Smooth muscle cell of the coronary artery (primary cell): ENCODE measurements around the gene OR51A4. TPM values are rescaled to one million over a fixed set of nuclear protein-coding genes. Genes with fewer than 3 reads are reported as not detected.

Source experiments
- total RNA-seq: library from RNA; depleted of rRNA; stranded (reverse); fragments of >200 nt; gene quantifications from 2 replicates; pipeline ENCODE4 v1.2.3, GENCODE V29; 2014; ENCODE audit warnings: low replicate concordance

Gene OR51A4
- not detected in 2 replicates for total RNA-seq

GRCh38 chr11:4947505-4947904 is at the start of gene OR51A4:
Gene OR51A4 (minus strand): TSS chr11:4947605. CDS start chr11:4947100, 505 bp downstream.

GRCh38 chr11:4994551-4994950 is 47.1 kb upstream of the OR51A4 start, which contains the start of gene OR51L1:
Gene OR51L1 (plus strand): TSS chr11:4994851. CDS start chr11:4998983, 4,132 bp downstream.

DNA sequence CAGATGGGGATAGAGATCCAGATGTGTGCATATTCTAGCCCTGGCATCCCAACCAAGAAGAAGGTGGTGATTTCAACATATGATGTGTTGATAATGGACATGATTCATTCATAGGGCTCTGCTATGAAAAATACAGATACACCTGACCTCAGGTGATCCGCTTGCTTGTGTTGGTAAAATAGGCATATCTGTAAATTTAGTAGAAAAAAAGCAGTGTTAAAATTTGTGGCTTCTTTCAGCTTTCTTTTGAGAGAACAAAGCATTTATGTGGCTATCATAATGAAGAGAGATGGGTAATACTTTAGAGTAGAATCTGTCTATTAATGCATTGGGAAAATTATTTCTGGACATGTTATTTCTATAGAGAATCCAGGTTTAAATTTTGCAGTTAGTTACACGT is 8.2 kb upstream of the OR51A4 start, which contains the start of gene OR51A2:
Gene OR51A2 (minus strand): TSS at position 101 of the 400 bp plus-strand sequence. CDS start 0 bp downstream, at position 101.

GRCh38 chr11:4924239-4924638 is 23.2 kb downstream of the OR51A4 start, which contains the start of gene OR51G1:
Gene OR51G1 (minus strand): TSS chr11:4924339. CDS start chr11:4924339, 0 bp downstream.

GRCh38 chr11:4919250-4919649 is 28.2 kb downstream of the OR51A4 start, which contains the start of gene OR51G2:
Gene OR51G2 (minus strand): TSS chr11:4919350. CDS start chr11:4915663, 3,687 bp downstream.

GRCh38 chr11:4903484-4903883 is 43.9 kb downstream of the OR51A4 start, which contains the start of gene OR51A7:
Gene OR51A7 (plus strand): TSS chr11:4903783. CDS start chr11:4907370, 3,587 bp downstream.

Other genes starting within 250 kb of the OR51A4 start
- gene OR51E2, start 249.8 kb downstream of the OR51A4 start, total RNA-seq = under 0.01 TPM in 1 of 2 replicates, not detected in the other
- gene MMP26, start 242.8 kb downstream of the OR51A4 start, total RNA-seq = not detected in 2 replicates
- gene OR51F1, start 177.7 kb downstream of the OR51A4 start, total RNA-seq = not detected in 2 replicates
- not detected in 2 replicates for gene OR52R1, start 143.2 kb downstream of the OR51A4 start, total RNA-seq
- not detected in 2 replicates for gene OR51F2, start 126.3 kb downstream of the OR51A4 start, total RNA-seq
- gene OR51S1, start 98.4 kb downstream of the OR51A4 start, total RNA-seq = not detected in 2 replicates
- gene OR51T1, start 65.7 kb downstream of the OR51A4 start, total RNA-seq = not detected in 2 replicates
- not detected in 2 replicates for gene OR51A7, start 43.8 kb downstream of the OR51A4 start, total RNA-seq
- gene OR51G2, start 28.3 kb downstream of the OR51A4 start, total RNA-seq = not detected in 2 replicates
- not detected in 2 replicates for gene OR51G1, start 23.3 kb downstream of the OR51A4 start, total RNA-seq
- not detected in 2 replicates for gene OR51A2, start 8.1 kb upstream of the OR51A4 start, total RNA-seq
- not detected in 2 replicates for gene OR51L1, start 47.2 kb upstream of the OR51A4 start, total RNA-seq
- gene OR52J3, start 98.9 kb upstream of the OR51A4 start, total RNA-seq = not detected in 2 replicates
- not detected in 2 replicates for gene OR52E2, start 112.0 kb upstream of the OR51A4 start, total RNA-seq
- not detected in 2 replicates for gene OR52E1, start 122.0 kb upstream of the OR51A4 start, total RNA-seq
- not detected in 2 replicates for gene OR52A5, start 190.8 kb upstream of the OR51A4 start, total RNA-seq
- not detected in 2 replicates for gene OR52A1, start 207.2 kb upstream of the OR51A4 start, total RNA-seq